HG02763 (cell line): ENCODE results near the gene MST1.

Source experiments
- ATAC-seq: cut with Tn5 transposase; IDR thresholded peaks from one replicate; pipeline ENCODE4 v1.9.1; 2021; ENCODE audit warnings: mild to moderate bottlenecking, moderate library complexity; ENCODE audit not compliant: unreplicated experiment

The MST1 gene

DNA sequence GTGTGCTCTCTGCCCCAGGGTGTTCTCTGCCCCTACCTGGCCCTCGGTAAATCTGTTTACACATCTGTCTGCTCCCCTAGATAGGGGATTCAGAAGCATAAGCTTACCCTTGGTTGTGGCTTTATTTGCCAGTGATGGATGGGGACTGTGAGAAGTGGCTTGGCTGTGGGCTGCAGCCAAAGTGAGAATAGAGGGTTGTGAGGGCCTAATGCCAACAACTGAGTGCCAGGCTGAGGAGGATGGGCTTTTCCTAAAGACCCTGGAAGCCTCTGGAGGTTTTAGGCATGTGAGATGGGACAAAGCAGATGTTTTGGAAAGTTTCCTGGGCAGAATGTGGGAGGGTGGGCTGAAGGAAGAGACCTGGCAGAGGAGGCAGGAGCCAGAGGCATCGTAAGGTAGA, 30.6 kb downstream of the MST1 start:
- no peak for ATAC-seq

DNA sequence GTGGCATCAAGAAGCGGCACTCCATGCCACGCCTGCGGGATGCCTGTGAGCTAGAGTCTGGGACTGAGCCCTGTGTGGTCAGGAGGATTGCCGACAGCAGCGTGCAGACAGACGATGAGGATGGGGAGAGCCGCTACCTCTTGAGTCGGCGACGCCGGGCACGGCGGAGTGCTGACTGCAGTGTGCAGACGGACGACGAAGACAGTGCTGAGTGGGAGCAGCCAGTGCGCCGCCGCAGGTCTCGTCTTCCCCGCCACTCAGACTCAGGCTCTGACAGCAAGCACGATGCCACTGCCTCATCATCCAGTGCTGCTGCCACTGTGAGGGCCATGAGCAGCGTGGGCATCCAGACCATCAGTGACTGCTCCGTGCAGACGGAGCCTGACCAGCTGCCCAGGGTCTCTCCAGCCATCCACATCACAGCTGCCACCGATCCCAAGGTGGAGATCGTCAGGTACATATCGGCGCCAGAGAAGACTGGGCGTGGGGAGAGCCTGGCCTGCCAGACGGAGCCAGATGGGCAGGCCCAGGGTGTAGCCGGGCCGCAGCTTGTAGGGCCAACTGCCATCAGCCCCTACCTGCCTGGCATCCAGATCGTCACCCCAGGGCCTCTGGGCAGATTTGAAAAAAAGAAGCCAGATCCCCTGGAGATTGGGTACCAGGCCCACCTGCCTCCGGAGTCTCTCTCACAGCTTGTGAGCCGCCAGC, 31.9 kb downstream of the MST1 start:
- no peak for ATAC-seq

DNA sequence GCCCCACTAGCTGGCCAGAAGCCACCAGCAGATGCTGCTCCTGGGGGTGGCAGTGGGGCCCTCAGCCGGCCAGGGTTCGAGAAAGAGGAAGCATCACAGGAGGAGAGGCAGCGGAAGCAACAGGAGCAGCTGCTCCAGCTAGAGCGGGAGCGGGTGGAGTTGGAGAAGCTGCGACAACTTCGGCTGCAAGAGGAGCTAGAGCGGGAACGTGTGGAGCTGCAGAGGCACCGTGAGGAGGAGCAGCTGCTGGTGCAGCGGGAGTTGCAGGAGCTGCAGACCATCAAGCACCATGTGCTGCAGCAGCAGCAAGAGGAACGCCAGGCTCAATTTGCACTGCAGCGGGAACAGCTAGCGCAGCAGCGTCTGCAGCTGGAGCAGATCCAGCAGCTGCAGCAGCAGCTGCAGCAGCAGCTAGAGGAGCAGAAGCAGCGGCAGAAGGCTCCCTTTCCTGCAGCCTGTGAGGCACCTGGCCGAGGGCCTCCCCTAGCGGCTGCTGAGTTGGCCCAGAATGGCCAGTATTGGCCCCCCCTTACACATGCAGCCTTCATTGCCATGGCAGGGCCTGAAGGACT, 32.6 kb downstream of the MST1 start:
- no peak for ATAC-seq

DNA sequence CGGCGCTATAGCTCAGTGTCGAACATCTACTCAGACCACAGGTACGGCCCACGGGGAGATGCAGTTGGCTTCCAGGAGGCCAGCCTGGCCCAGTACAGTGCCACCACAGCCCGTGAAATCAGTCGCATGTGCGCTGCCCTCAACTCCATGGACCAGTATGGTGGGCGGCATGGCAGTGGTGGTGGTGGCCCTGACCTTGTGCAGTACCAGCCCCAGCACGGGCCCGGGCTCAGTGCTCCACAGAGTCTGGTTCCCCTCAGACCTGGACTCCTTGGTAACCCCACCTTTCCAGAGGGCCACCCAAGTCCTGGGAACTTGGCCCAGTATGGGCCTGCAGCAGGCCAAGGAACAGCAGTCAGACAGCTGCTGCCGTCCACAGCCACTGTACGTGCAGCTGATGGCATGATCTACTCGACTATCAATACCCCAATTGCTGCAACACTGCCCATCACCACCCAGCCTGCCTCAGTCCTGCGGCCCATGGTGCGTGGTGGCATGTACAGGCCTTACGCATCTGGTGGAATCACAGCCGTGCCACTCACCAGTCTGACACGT, 33.5 kb downstream of the MST1 start:
- no peak for ATAC-seq

DNA sequence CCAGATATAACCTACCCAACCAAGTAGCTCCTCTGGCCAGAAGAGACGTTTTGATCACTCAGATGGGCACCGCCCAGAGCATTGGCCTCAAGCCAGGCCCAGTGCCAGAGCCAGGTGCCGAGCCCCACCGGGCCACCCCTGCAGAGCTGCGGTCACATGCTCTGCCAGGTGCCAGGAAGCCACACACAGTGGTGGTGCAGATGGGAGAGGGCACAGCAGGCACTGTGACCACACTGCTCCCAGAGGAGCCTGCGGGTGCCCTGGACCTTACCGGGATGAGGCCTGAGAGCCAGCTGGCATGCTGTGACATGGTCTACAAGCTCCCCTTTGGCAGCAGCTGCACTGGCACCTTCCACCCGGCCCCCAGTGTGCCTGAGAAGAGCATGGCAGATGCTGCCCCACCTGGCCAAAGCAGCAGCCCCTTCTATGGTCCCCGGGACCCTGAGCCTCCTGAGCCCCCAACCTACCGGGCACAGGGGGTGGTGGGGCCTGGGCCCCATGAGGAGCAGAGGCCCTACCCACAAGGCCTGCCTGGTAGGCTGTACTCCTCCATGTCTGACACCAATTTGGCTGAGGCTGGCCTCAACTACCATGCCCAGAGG, 34.2 kb downstream of the MST1 start:
- no peak for ATAC-seq

DNA sequence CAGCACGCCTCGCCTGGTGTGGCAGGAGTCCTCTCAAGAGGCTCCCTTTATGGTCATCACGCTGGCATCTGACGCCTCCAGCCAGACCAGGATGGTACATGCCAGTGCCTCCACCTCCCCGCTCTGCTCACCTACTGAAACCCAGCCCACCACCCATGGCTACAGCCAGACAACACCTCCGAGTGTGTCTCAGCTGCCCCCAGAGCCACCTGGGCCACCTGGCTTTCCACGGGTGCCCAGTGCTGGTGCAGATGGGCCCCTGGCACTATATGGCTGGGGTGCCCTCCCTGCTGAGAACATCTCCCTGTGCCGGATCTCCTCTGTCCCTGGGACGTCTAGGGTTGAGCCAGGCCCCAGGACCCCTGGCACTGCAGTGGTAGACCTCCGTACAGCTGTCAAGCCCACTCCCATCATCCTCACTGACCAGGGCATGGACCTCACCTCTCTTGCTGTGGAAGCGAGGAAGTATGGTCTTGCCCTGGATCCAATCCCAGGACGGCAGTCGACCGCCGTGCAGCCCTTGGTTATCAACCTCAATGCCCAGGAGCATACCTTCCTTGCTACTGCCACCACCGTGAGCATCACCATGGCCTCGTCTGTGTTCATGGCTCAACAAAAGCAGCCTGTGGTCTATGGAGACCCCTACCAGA, 35.0 kb downstream of the MST1 start:
- ATAC-seq: no peak

DNA sequence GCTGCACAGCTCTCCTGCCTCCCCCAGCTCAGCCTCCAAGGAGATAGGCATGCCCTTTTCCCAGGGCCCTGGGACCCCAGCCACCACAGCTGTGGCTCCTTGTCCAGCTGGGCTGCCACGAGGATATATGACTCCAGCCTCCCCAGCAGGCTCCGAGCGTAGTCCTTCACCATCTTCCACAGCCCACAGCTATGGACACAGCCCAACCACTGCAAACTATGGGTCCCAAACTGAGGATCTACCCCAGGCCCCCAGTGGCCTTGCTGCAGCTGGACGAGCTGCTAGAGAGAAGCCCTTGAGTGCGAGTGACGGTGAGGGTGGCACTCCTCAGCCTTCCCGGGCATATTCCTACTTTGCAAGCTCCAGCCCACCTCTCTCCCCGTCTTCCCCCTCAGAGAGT, 35.7 kb downstream of the MST1 start:
- no peak for ATAC-seq

DNA sequence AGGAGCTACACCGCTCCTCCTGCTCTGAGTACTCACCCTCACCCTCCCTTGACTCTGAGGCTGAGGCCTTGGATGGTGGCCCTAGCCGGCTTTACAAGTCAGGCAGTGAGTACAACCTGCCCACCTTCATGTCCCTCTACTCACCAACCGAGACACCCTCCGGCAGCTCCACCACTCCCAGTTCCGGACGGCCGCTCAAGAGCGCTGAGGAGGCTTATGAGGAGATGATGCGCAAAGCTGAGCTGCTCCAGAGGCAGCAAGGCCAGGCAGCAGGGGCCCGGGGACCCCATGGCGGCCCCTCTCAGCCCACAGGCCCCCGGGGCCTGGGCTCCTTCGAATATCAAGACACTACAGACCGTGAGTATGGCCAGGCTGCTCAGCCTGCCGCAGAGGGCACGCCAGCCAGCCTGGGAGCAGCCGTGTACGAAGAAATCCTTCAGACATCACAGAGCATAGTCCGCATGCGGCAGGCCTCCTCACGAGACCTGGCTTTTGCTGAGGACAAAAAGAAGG, 36.3 kb downstream of the MST1 start:
- no peak for ATAC-seq

DNA sequence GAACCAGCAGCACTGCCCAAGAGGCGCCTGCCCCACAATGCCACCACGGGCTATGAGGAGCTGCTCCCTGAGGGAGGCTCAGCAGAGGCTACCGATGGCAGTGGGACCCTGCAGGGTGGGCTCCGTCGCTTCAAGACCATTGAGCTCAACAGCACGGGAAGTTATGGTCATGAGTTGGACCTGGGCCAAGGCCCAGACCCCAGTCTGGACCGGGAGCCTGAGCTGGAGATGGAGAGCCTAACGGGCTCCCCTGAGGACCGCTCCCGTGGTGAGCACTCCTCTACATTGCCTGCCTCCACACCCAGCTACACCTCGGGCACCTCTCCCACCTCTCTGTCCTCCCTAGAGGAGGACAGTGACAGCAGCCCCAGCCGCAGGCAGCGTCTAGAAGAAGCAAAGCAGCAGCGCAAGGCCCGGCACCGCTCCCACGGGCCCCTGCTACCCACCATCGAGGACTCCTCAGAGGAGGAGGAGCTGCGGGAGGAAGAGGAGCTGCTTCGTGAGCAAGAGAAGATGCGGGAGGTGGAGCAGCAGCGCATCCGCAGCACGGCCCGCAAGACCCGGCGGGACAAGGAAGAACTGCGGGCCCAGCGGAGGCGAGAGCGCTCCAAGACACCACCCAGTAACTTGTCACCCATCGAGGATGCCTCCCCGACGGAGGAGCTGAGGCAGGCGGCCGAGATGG, 36.9 kb downstream of the MST1 start:
- ATAC-seq: no peak

DNA sequence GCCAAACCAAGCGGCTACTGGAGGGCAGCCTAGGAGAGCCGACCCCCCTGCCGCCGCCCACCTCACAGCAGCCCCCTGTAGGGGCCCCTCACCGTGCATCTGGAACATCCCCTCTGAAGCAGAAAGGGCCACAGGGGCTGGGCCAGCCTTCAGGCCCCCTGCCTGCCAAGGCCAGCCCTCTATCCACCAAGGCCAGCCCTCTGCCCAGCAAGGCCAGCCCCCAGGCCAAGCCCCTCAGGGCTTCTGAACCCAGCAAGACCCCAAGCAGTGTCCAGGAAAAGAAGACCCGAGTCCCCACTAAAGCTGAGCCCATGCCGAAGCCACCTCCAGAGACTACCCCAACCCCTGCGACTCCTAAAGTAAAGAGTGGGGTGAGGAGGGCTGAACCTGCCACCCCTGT, 38.6 kb downstream of the MST1 start:
- no peak for ATAC-seq

DNA sequence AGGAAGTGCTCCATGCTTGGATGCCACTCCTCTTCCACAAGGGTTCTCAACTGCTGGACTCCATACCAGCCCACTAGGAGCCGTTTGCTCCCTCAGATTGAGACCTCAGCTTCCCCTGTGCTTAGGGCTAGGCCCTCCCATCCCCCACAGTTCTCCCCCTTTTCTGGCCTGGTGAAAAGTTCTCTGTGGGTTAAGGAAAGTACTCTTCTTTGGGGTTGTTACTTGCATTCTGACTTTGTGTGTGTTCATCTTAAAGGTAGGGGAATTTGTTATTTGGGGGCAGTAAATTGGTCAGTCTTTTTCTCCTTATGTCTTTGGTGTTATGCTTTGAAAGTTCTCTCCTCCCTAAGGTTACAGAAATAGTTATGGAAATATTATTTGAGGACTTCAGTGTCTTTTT, 39.1 kb downstream of the MST1 start:
- no peak for ATAC-seq

DNA sequence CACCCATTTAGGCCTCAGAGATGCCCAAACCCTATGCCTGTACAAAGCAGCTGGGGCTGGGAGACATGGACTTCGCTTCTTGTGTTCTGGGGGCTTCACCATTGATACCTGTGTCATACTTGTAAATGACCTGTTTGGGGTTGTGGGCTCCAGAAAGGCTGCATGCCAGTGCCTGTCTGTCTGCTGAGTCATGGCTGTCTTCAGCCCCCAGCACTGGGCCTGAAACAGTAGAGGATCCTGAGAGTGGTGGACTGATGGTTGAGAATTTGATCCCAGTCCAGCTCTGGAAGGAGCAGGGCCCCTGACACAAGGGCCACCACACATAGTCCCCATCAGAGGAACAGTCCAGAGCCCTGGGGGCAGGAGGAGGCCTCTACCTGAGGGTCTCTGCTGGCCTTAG, 39.7 kb downstream of the MST1 start:
- no peak for ATAC-seq

DNA sequence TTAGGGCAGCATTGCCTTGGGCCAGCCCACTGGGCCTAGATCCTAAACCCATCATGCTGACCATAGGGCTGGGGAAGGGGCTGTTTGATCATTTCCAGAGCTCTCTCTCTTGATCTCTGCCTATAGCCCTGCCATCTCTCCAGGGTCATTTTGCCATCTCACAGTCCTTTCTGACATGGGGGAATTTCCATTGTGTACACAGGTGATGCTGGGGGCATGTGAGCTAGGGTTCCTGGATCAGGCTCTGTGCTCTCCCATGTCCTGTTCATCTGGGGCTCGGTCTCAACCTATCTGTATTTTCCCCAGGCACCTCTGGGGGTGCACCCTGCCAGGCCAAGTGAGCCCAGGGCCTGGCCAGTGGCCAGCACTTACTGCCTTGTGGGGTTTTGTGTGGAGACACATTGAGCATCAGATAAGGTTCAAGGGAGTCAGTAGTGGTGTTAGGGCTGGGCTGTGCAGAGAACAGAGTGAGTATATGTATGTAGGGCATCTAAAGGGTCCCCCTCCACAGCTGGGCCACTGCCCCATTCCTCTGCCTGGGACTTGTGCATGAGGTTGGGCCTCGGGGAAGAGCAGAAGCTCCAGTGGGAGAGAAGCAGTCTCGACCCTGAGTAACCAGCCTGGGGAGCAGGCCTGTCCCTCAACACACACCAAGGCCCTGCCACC, 40.8 kb downstream of the MST1 start:
- no peak for ATAC-seq

DNA sequence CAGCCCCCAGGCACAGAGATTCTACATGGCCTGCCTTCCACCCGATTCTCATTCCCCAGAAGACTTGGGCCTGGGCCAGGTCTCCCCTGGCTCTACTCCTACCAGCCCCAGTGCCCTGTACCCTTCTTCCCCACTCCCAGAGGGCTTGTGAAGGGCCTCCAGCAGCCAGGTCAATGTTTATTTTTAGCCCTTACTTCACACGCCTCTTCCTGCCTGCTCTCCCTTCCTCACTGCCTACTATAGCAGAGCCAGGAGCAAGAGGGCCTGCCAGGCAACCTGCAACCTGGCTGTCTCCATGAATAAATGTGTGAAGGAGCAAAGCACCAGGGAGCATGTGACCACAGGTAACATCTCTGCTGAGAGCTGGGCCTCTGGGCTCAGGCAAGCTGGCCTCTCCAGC, 41.5 kb downstream of the MST1 start:
- ATAC-seq: no peak

DNA sequence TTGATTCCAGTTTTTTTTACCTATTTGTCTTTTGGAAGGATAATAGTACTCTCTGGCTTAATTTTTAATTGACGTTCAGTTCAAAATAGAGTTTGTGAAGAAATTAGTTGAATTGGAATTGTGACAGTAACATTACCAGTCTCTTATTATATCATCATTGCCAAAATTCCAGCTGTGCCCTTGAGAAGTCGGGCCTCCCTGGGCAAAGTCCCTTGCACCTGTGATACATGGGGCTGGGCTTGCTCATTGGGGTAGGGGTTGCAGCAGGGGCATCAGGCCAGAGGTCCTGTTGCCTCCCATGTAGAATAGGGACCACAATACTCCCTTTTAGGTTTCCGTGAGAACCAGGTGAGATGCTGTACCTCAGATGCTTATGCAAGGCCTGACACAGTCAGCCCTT, 43.0 kb downstream of the MST1 start:
- ATAC-seq: no peak

DNA sequence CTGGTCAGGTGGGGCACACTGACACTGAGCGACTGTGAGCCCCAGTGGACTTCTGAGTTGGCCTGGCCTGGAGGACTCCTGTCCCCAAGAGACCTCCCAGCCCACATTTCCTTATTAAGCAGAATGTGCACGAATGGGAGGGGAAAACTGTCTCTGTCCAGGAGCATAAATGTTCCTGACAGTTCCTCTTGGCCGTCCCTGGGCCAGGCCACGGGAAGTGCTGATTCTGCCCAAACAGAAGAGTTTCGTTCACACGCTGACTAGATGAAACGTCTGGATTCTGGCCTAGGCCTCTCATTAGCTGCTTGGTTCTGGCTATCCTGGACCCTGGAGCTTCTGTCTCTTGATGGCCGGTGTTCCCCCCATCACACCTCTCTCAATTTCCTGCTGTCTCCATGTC, 44.6 kb downstream of the MST1 start:
- ATAC-seq: no peak

DNA sequence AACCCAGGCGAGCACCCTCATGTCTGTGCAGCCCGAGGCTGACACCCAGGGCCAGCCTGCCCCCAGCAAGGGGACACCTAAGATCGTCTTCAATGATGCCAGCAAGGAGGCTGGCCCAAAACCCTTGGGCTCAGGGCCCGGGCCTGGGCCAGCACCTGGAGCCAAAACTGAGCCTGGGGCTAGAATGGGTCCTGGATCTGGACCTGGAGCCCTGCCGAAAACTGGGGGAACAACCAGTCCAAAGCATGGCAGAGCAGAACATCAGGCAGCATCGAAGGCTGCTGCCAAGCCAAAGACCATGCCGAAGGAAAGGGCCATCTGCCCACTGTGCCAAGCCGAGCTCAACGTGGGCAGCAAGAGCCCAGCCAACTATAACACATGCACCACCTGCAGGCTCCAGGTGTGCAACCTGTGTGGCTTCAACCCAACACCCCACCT, 46.5 kb downstream of the MST1 start:
- no peak for ATAC-seq

DNA sequence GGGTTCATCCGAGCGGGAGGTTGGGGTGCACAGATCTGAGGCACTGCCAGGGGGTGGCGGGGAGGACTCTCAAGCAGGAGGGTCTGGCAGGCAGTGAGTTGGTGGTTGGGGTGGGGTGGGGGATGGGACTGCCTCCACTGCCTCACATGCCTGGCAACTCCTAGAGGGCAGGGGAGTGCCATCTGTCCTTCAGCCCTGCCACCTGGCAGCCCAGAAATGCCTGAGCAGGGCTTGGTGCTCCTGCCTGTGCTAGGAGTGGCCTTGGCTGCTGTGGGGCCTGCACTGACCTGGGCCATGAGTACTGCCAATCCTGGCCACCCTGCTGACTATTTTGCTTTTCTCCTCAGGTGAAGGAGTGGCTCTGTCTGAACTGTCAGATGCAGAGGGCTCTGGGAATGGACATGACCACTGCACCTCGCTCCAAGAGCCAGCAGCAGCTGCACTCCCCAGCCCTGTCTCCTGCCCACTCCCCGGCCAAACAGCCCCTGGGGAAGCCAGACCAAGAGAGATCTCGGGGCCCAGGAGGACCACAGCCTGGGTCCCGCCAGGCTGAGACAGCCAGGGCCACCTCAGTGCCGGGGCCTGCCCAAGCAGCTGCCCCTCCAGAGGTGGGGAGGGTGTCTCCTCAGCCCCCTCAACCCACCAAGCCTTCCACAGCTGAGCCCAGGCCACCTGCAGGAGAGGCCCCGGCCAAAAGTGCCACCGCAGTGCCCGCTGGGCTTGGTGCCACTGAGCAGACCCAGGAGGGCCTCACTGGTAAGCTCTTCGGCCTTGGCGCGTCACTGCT, 47.2 kb downstream of the MST1 start:
- no peak for ATAC-seq

DNA sequence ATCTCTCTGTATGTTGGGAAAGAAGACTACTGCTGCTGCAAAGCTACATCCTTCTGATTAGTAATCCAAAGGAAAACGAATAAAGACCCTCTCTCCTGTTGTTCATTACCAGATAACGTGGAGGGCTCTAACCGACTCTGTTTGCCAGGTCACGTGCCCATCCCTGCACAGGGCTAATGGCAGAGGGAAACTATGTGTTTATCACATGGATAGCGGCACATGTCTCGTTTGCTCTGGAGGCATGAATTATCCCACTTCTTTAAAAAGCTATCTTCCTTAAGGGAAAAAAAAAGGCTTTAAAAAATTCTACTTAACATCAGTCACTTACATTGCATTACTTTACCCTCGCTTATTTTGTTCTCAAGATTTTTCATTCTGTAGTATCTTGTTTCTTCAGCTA, 48.0 kb downstream of the MST1 start:
- ATAC-seq: no peak

DNA sequence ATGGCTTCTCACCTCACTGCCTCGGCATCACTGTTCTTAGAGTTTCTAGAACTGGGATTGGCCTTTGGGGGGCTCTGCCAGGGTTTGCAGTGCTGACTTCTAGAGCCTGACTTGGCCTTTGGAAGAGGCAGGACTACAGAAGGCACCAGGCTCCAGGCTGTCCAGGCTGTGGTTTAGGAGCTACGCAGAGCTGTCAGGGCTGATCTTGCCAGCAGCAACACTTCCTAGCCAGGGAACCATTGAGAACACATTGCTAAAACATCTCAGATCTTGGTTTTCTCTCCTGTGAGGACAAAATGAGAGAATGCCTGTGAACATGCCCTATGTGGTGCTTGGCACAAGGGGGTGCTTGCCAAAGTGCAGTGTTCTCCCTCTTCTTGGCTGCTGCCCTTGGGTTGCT, 49.7 kb downstream of the MST1 start:
- no peak for ATAC-seq
